ENCODE results near the gene KLHL36. TPM values are rescaled to one million over a fixed set of nuclear protein-coding genes. Genes with fewer than 3 reads are reported as not detected.

Gene KLHL36
- total RNA-seq, 2 experiments from 2014 or later: 58.9 to 66.1 TPM

DNA sequence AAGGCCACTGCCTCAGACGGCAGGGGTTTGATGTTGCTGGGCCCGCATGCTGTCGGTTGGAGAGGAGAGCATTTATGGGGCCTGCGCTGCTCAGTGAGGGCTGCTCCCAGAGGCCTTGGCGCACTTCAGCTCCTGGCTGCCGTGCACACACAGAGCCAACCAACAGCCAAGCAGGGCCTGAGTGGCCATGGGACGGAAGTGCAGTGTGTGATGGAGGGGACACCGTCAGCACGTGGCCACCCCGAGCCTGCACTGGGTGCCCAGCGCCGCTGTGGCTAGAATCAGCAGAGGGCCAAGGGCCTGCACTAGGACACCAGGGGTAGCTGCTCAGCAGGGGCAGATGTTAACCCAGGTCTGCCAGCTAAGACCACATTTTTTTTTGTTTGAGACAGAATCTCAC, 21.8 kb downstream of the KLHL36 start:
- no peak for DNase-seq (ENCODE audit: low spot score)
- Histone ChIP-seq H4K20me1 (ENCODE audit: insufficient read depth, low read length) (no peaks in the 10 kb centered on the region), H3K9me3 (ENCODE audit: low read length) (no peaks in the 10 kb centered on the region), H3K36me3 (ENCODE audit: insufficient read depth, low read length) (peaks cover 16% of the 10 kb centered on the region), H3K27ac (ENCODE audit: low read depth, low read length, poor library complexity, severe bottlenecking) (no peak overlapping the region), H3K4me2 (ENCODE audit: low read length) (no peak overlapping the region), H3K9me2 (ENCODE audit: insufficient read depth, low read length) (no peaks in the 10 kb centered on the region), H3K4me1 (ENCODE audit: insufficient read depth, low read length, poor library complexity, severe bottlenecking) (peaks cover 10% of the 10 kb centered on the region), H2AFZ (ENCODE audit: low read length) (no peak overlapping the region), H3K79me2 (ENCODE audit: insufficient read depth, low read depth, low read length) (no peaks in the 10 kb centered on the region), H3K4me3 (ENCODE audit: low read depth, low read length, poor library complexity, severe bottlenecking) (no peak overlapping the region)
- no TSS peak for BruUV-seq (replicated peaks)
- intact Hi-C loops (cut with micrococcal nuclease; ENCODE audit: unreplicated experiment): no loop called here
- CTCF ChIA-PET (ENCODE audit: unreplicated experiment): interaction anchor here (1.1 kb wide), 1 partner anchor 56 kb away, joined by 3 read pairs; no protein-coding TSS in a partner anchor
- POLR2A ChIA-PET: interaction anchor here (0.6 kb wide), 1 partner anchor 39 kb away, joined by 3 read pairs; no protein-coding TSS in a partner anchor
- TF ChIP-seq, protein P1, sequence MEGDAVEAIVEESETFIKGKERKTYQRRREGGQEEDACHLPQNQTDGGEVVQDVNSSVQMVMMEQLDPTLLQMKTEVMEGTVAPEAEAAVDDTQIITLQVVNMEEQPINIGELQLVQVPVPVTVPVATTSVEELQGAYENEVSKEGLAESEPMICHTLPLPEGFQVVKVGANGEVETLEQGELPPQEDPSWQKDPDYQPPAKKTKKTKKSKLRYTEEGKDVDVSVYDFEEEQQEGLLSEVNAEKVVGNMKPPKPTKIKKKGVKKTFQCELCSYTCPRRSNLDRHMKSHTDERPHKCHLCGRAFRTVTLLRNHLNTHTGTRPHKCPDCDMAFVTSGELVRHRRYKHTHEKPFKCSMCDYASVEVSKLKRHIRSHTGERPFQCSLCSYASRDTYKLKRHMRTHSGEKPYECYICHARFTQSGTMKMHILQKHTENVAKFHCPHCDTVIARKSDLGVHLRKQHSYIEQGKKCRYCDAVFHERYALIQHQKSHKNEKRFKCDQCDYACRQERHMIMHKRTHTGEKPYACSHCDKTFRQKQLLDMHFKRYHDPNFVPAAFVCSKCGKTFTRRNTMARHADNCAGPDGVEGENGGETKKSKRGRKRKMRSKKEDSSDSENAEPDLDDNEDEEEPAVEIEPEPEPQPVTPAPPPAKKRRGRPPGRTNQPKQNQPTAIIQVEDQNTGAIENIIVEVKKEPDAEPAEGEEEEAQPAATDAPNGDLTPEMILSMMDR (conservative IDR thresholded peaks at IDR 0.05; ENCODE audit: low read length): no peak
- no peak for TF ChIP-seq EZH2phosphoT487 (IDR thresholded peaks at IDR 0.05; ENCODE audit: borderline replicate concordance, low read depth, low read length)

DNA sequence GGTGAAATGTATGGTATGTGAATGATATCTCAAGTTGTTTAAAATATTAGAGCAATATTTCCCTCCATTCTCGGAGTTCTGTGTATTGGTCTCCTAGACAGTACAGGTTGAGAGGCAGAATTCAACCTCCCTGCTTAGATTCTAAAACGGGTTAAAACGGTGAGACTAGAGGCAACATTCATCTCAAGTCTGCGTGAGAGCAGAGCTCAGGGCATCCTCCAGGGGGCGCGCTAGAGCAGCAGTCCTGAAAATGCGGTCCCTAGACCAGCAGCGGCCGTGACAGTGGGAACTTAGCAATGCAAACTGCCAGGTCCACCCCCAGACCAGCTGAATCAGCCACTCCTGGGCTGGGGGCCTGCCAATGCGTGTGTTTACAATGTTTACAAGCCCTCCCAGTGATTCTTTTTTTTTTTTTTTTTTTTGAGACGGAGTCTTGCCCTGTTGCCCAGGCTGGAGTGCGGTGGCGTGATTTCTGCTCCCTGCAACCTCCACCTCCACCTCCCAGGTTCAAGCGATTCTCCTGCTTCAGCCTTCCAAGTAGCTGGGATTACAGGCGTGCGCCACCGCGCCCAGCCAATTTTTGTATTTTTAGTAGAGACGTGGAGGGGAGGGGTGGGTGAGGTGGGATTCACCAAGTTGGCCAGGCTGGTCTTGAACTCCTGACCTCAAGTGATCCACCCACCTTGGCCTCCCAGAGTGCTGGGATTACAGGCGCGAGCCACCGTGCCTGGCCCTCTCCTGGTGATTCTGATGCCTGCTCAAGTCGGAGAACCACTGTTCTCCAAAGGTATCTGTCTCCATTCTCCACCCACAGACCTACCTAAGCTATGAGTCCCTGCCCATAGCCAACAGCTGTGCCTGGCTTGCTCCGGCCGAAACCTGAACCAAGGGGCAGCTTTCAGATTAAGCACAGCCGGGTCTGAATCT, 24.2 kb downstream of the KLHL36 start:
- BruUV-seq (replicated peaks): no TSS peak
- ChIA-PET POLR2A (interaction anchor here (0.5 to 1.6 kb wide), 5 partner anchors 9 to 21 kb away, joined by 3 to 6 read pairs (median 4); no protein-coding TSS in a partner anchor), CTCF (ENCODE audit: unreplicated experiment) (interaction anchor here (0.5 to 3.9 kb wide), 4 partner anchors 9 to 66 kb away, joined by 3 to 17 read pairs (median 8); no protein-coding TSS in a partner anchor)
- Histone ChIP-seq H2AFZ (ENCODE audit: low read length) (no peak overlapping the region), H3K9me3 (ENCODE audit: low read length) (no peaks in the 10 kb centered on the region), H3K9me2 (ENCODE audit: insufficient read depth, low read length) (no peaks in the 10 kb centered on the region), H3K4me2 (ENCODE audit: low read length) (no peak overlapping the region), H3K79me2 (ENCODE audit: insufficient read depth, low read depth, low read length) (no peaks in the 10 kb centered on the region), H4K20me1 (ENCODE audit: insufficient read depth, low read length) (no peaks in the 10 kb centered on the region), H3K4me3 (ENCODE audit: low read depth, low read length, poor library complexity, severe bottlenecking) (no peak overlapping the region), H3K36me3 (ENCODE audit: insufficient read depth, low read length) (no peaks in the 10 kb centered on the region; the same call in 1 of the 2 replicates), H3K27ac (ENCODE audit: low read depth, low read length, poor library complexity, severe bottlenecking) (no peak overlapping the region), H3K4me1 (ENCODE audit: insufficient read depth, low read length, poor library complexity, severe bottlenecking) (peaks cover 9% of the 10 kb centered on the region)
- no peak for TF ChIP-seq EZH2phosphoT487 (IDR thresholded peaks at IDR 0.05; ENCODE audit: borderline replicate concordance, low read depth, low read length)
- TF ChIP-seq, protein P1 (conservative IDR thresholded peaks at IDR 0.05; ENCODE audit: low read length): peak; percentile 97
- intact Hi-C loops (cut with micrococcal nuclease; ENCODE audit: unreplicated experiment): loop anchor here (1.0 to 2.0 kb wide), 3 partner anchors 50 to 66 kb away; no protein-coding TSS in a partner anchor
- DNase-seq (ENCODE audit: low spot score): peak; percentile 81

All from OCI-LY7 (cell line).